ENCODE data around the gene OR10A5.

- TF ChIP-seq CTCF (IDR thresholded peaks at IDR 0.05) (no peak), POLR2AphosphoS5 (IDR thresholded peaks at IDR 0.05; ENCODE audit: low read depth, low read length) (no peak), SIN3A (IDR thresholded peaks at IDR 0.05; ENCODE audit: borderline replicate concordance, insufficient read depth, low read depth, low read length) (no peak)
Measured at GRCh38 chr11:6828103-6828502, 17.4 kb upstream of the OR10A5 start.

Measured in Panc1 (cell line).